Stimulated activated CD4-positive, alpha-beta T cell treated with anti-CD3 and anti-CD28 coated beads, Interleukin-15, amount 100 ng/mL, for 48 hours (primary cell): Measurements from ENCODE around the gene ANKRD61.
"Not testable (repeated sequence)": the region's sequence is repeated elsewhere in the genome, so short reads cannot be mapped to it uniquely, and the experiment has no call there.

Experiments
- DNase-seq, 2 donors: peaks; one replicate each; pipeline ENCODE4 v3.0.0-alpha.2; 2020; ENCODE audit warnings: low read depth in 2 of 2

ANKRD61 gene

DNA sequence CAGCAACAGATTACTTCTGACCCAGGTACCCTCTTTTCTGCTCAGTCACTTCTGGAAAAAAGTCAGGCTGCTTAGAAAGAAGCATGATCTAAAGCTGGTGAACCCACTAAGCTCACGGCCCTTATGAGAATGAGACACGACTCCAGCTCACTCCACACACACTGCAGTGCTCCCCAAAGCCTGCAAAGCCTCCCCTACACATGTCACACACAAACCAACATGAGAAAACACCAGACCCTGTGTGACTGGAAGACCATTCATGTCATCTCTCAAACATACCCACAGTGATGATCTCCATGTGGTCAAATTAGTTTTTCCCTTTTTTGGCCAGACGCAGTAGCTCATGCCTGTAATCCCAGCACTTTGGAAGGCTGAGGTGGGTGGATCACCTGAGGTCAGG, 391 bp downstream of the ANKRD61 start:
- DNase-seq = no peak

DNA sequence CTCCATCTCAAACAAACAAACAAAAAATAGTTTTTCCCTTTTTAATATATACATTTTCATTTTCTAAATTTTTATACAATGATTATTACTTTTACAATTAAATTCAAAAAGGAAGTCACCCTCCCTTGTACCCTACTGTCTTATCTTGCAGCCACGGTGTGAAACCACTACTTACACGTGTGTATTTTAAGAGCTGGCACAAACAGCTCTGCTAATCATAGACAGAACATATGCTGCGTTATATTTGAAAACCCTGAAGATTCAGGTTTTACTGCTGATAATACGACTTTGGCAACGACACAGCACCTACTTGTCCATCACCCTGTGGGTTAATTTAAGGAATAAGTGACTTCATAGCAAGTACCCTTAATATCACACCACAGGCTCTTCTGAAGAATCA, 991 bp downstream of the ANKRD61 start:
- no peak for DNase-seq

GRCh38 chr7:6032641-6033040, 1.5 kb downstream of the ANKRD61 start:
- no peak for DNase-seq

DNA sequence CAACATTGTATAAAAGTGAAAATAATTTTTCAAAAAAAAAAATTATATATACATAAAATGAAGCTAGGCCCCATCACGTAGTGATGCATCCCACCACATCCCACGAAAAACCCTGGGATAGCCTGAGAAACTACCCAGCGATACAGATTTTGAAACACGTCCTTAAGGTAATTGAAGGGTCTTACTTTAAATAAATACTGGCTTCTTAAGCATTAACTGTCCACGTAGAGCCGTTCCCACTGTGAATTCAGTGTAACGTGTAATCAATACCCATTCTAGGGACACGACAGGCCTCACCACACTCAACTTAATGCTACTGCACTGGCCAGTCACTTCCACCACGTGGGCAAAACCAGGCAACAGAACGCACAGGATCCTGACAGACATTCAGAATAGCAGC, 4.0 kb downstream of the ANKRD61 start:
- no peak for DNase-seq

DNA sequence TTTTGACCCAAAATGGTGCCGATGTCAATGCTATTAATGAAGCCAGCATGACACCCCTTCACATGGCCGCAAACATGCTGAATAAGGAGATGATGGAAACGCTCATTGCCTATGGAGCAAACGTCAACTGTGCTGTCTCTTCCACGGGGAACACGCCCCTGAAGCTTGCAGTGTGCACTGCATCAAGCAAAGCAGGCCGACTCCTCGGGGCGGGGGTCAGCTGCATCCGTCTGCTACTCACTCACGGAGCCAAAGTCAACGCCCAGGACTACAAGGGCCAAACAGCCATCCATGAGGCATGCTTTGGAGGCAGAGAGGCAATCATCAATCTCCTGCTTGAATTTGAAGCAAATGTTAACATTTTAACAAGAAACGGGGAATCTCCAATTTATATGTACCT, 4.5 kb downstream of the ANKRD61 start:
- DNase-seq = no peak

DNA sequence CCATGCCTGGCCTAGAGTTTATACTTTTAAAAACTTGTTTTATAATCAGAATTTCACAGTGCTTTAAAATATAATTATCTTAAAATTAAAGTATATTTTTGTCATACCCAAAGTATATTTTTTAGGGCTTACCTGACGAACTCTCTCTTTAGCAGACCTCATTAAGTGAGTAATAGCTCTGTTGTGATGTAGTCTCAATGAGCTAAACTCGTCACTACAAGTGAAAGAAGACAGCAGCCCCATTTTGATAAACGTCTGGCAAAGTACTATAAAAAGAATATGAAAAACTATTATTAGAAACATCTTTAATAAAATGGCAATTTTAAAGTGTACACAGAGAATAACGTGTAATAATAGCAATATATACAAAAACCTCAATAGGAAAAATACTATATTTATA, 18.6 kb downstream of the ANKRD61 start:
- no peak for DNase-seq

DNA sequence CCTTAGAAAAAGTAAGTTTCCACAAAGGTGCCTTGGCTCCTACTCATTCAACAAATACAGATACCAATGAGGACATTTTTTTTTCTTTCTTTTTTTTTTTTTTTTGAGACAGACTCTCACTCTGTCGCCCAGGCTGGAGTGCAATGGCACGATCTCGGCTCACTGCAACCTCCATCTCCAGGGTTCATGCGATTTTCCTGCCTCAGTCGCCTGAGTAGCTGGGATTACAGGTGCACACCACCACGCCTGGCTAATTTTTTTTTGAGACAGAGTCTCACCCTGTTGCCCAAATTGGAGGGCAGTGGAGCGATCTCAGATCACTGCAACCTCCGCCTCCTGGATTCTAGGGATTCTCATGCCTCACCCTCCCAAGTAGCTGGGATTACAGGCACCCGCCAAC, 20.0 kb downstream of the ANKRD61 start:
- DNase-seq = not testable (repeated sequence)

- no peak for DNase-seq
These were observed 25.4 kb downstream of the ANKRD61 start for GRCh38 chr7:6056616-6057015.

DNA sequence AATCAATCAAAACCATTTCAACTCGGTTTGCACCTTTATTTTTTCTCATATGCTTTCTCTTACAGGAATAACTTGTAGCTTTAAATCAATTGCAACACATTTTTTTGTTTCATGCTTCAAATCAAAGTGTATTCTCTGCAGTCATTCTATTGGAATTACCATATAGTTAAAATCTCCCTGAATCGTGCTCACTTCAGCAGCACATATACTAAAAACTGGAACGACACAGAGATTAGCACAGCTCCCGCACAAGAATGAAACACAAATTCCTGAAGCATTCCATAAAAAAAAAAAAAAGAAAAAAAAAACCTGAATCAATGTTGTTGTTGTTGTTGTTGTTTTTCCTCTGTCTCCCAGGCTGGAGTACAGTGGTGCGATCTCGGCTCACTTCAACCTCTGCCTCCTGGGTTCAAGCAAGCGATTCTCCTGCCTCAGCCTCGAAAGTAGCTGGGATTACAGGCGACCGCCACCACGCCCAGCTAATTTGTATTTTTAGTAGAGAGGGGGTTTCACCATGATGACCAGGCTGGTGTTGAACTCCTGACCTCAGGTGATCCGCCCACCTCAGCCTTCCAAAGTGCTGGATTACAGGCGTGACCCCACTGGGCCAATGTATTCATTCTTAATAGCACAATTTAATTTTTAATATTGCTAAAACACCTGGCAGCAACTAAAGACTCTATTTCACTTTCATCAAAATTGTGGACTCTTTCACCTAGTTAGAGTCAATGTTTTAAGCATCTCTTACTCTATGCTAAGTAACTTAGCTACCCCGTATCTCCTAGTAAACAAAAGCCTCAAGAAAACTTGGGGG, 26.3 kb downstream of the ANKRD61 start:
- DNase-seq = no peak

DNA sequence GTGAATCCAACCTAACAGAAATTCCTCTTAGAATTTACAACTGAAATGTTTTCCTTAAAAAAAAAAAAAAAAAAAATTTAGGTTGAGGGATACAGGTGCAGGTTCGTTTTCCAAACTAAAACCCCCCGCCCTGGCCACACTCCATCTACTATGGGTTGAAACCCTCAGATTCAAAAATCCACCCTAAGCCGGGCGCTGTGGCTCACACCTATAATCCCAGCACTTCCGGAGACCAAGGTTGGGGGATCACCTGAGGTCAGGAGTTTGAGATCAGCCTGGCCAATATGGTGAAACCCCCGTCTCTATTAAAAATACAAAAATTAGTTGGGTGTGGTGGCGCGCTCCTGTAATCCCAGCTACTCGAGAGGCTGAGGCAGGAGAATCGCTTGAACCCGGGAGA, 28.8 kb downstream of the ANKRD61 start:
- DNase-seq = not testable (repeated sequence)

DNA sequence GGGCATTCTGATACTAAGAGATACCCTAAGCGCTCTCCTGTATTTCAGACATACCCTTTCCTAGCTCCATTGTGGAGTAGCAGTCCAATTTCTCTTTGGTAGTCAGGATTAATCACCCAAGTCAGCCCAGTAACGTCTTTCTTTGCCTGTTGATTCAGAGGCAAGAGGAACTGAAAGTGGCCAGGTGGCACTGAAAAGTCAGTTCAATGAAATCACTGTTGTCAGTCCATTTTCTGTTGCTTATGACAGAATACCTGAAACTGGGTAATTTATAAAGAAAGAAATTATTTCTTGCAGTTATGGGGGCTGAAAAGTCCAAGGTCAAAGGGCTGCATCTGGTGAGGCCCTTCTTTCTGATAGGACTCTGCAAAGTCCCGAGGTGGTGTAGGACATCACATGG, 40.2 kb downstream of the ANKRD61 start:
- DNase-seq = no peak

GRCh38 chr7:6074612-6075380, 43.6 kb downstream of the ANKRD61 start:
- no peak for DNase-seq

GRCh38 chr7:6078548-6078947, 47.4 kb downstream of the ANKRD61 start:
- no peak for DNase-seq

GRCh38 chr7:6083047-6083446, 51.9 kb downstream of the ANKRD61 start:
- not testable (repeated sequence) for DNase-seq
